Cardiac fibroblast (primary cell): Measurements from ENCODE around the gene LRP1.

ENCODE experiments used
- DNase-seq, 2 donors: peaks; one replicate each; pipeline versions ENCODE4 v3.0.0 to v3.0.0-alpha.2; 2010; ENCODE audit warnings: low read depth in 2 of 2
- H3K4me3 ChIP-seq, 2 donors: replicated peaks in 1 of 2; 1 replicate in 1 of 2; 2 replicates in 1 of 2; pipeline ENCODE4 v1.5.1; 2011; ENCODE audit warnings: low read depth in 2 of 2, low read length in 2 of 2, mild to moderate bottlenecking in 2 of 2, moderate library complexity in 1 of 2
- CTCF ChIP-seq: IDR thresholded peaks from one replicate; pipeline ENCODE4 v1.5.1; 2011; ENCODE audit warnings: low read depth, mild to moderate bottlenecking, low read length, inconsistent platforms

The LRP1 gene

GRCh38 chr12:57183939-57184725, 55.8 kb downstream of the LRP1 start:
- no peak overlapping the region for H3K4me3 ChIP-seq
- TF ChIP-seq CTCF, result no peak
- no peak for DNase-seq

- TF ChIP-seq CTCF, result no peak
- H3K4me3 ChIP-seq, result no peak overlapping the region
These were observed 57.1 kb downstream of the LRP1 start for GRCh38 chr12:57185403-57185802.

GRCh38 chr12:57185906-57186508, 57.7 kb downstream of the LRP1 start:
- no peak for TF ChIP-seq CTCF
- no peak overlapping the region for H3K4me3 ChIP-seq
- DNase-seq, result no peak

More at GRCh38 chr12:57185403-57185802, 57.1 kb downstream of the LRP1 start:
- DNase-seq, result no peak

- no peak for TF ChIP-seq CTCF
These were observed 59.2 kb downstream of the LRP1 start for GRCh38 chr12:57187222-57188089.

GRCh38 chr12:57188090-57188425, 59.8 kb downstream of the LRP1 start:
- H3K4me3 ChIP-seq, result no peak overlapping the region
- TF ChIP-seq CTCF, result no peak
- DNase-seq, result no peak

More at GRCh38 chr12:57187222-57188089, 59.2 kb downstream of the LRP1 start:
- no peak for DNase-seq
- H3K4me3 ChIP-seq, result no peak overlapping the region

- DNase-seq, result peak; percentile 27 to 65
- TF ChIP-seq CTCF, result no peak
- no peak overlapping the region for H3K4me3 ChIP-seq
These were observed 61.8 kb downstream of the LRP1 start for GRCh38 chr12:57190037-57190436.
